ENCODE results near the gene KCTD4.

KCTD4 gene

GRCh38 chr13:45184693-45185092 lies 16.2 kb downstream of the KCTD4 start:
- TF ChIP-seq Cebpa-rat (IDR thresholded peaks at IDR 0.05), result no peak
- Histone ChIP-seq H3K27me3 (no peaks in the 10 kb centered on the region), H3K4me3 (no peak overlapping the region), H4K20me1 (0 out of 2 replicates have a peak, but pooled peaks cover 8% of the 10 kb centered on the region), H3K4me1 (peaks cover 11% of the 10 kb centered on the region), H3K9ac (no peak overlapping the region), H3K27ac (no peak overlapping the region), H3K36me3 (peaks cover 37% of the 10 kb centered on the region), H3K9me3 (no peaks in the 10 kb centered on the region; the same call in 1 of the 2 replicates), H3K4me2 (peak overlapping the region; percentile 43)

- Histone ChIP-seq H3K9me3 (no peaks in the 10 kb centered on the region), H3K9ac (no peak overlapping the region), H3K4me1 (peaks cover 11% of the 10 kb centered on the region), H4K20me1 (0 out of 2 replicates have a peak, but pooled peaks cover 8% of the 10 kb centered on the region), H3K27ac (no peak overlapping the region), H3K4me3 (no peak overlapping the region), H3K36me3 (peaks cover 39% of the 10 kb centered on the region), H3K4me2 (no peak overlapping the region), H3K27me3 (no peaks in the 10 kb centered on the region)
- TF ChIP-seq Cebpa-rat (IDR thresholded peaks at IDR 0.05), result no peak
These were observed 19.9 kb downstream of the KCTD4 start for GRCh38 chr13:45180713-45181601.

GRCh38 chr13:45180303-45180702 lies 20.5 kb downstream of the KCTD4 start:
- no peak for TF ChIP-seq Cebpa-rat (IDR thresholded peaks at IDR 0.05)
- Histone ChIP-seq H3K9ac (no peak overlapping the region), H3K27me3 (no peaks in the 10 kb centered on the region), H3K9me3 (no peaks in the 10 kb centered on the region), H3K4me2 (no peak overlapping the region), H3K4me3 (no peak overlapping the region), H3K36me3 (peaks cover 42% of the 10 kb centered on the region), H4K20me1 (0 out of 2 replicates have a peak, but pooled peaks cover 13% of the 10 kb centered on the region), H3K27ac (no peak overlapping the region), H3K4me1 (peaks cover 11% of the 10 kb centered on the region)

- Histone ChIP-seq H3K4me2 (no peak overlapping the region), H3K27ac (no peak overlapping the region), H3K9ac (no peak overlapping the region), H3K4me1 (peaks cover 3% of the 10 kb centered on the region), H3K4me3 (no peak overlapping the region), H4K20me1 (0 out of 2 replicates have a peak, but pooled peaks cover 13% of the 10 kb centered on the region), H3K27me3 (no peaks in the 10 kb centered on the region), H3K36me3 (peaks cover 47% of the 10 kb centered on the region), H3K9me3 (no peaks in the 10 kb centered on the region)
- TF ChIP-seq Cebpa-rat (IDR thresholded peaks at IDR 0.05), result no peak
These were observed 21.4 kb downstream of the KCTD4 start for GRCh38 chr13:45179428-45179827.

GRCh38 chr13:45178349-45179162 lies 22.3 kb downstream of the KCTD4 start:
- no peaks in the 10 kb centered on the region for H3K9me3 ChIP-seq
- no peaks in the 10 kb centered on the region for H3K27me3 ChIP-seq
- peaks cover 47% of the 10 kb centered on the region for H3K36me3 ChIP-seq
- no peak overlapping the region for H3K9ac ChIP-seq
- no peak for TF ChIP-seq Cebpa-rat (IDR thresholded peaks at IDR 0.05)
- H3K4me3 ChIP-seq, result no peak overlapping the region
- no peak overlapping the region for H3K27ac ChIP-seq
- H3K4me1 ChIP-seq, result no peaks in the 10 kb centered on the region
- 0 out of 2 replicates have a peak, but pooled peaks cover 13% of the 10 kb centered on the region for H4K20me1 ChIP-seq
- no peak overlapping the region for H3K4me2 ChIP-seq

- Histone ChIP-seq H3K27ac (no peak overlapping the region), H3K4me3 (no peak overlapping the region), H3K4me1 (no peaks in the 10 kb centered on the region), H4K20me1 (0 out of 2 replicates have a peak, but pooled peaks cover 5% of the 10 kb centered on the region), H3K4me2 (no peak overlapping the region), H3K36me3 (peaks cover 50% of the 10 kb centered on the region), H3K9ac (no peak overlapping the region), H3K27me3 (no peaks in the 10 kb centered on the region), H3K9me3 (no peaks in the 10 kb centered on the region)
- TF ChIP-seq Cebpa-rat (IDR thresholded peaks at IDR 0.05), result no peak
These were observed 26.4 kb downstream of the KCTD4 start for GRCh38 chr13:45174478-45174877.

GRCh38 chr13:45168555-45168930 lies 32.3 kb downstream of the KCTD4 start:
- H3K27me3 ChIP-seq, result no peaks in the 10 kb centered on the region
- H3K36me3 ChIP-seq, result peaks cover 52% of the 10 kb centered on the region
- H3K9ac ChIP-seq, result no peak overlapping the region
- H3K4me3 ChIP-seq, result no peak overlapping the region
- H3K4me2 ChIP-seq, result no peak overlapping the region
- no peaks in the 10 kb centered on the region for H3K9me3 ChIP-seq
- no peak for TF ChIP-seq Cebpa-rat (IDR thresholded peaks at IDR 0.05)
- no peaks in the 10 kb centered on the region for H4K20me1 ChIP-seq
- no peaks in the 10 kb centered on the region for H3K4me1 ChIP-seq
- no peak overlapping the region for H3K27ac ChIP-seq

GRCh38 chr13:45167611-45168554 lies 33.0 kb downstream of the KCTD4 start:
- H3K27me3 ChIP-seq, result no peaks in the 10 kb centered on the region
- H3K9ac ChIP-seq, result no peak overlapping the region
- no peak for TF ChIP-seq Cebpa-rat (IDR thresholded peaks at IDR 0.05)
- H3K27ac ChIP-seq, result no peak overlapping the region
- no peaks in the 10 kb centered on the region for H3K9me3 ChIP-seq
- H4K20me1 ChIP-seq, result no peaks in the 10 kb centered on the region
- peaks cover 47% of the 10 kb centered on the region for H3K36me3 ChIP-seq
- no peak overlapping the region for H3K4me3 ChIP-seq
- no peak overlapping the region for H3K4me2 ChIP-seq
- no peaks in the 10 kb centered on the region for H3K4me1 ChIP-seq

- peaks cover 47% of the 10 kb centered on the region for H3K36me3 ChIP-seq
- no peak overlapping the region for H3K4me2 ChIP-seq
- H3K9ac ChIP-seq, result no peak overlapping the region
- no peaks in the 10 kb centered on the region for H3K9me3 ChIP-seq
- no peaks in the 10 kb centered on the region for H4K20me1 ChIP-seq
- no peak overlapping the region for H3K27ac ChIP-seq
- no peaks in the 10 kb centered on the region for H3K4me1 ChIP-seq
- no peaks in the 10 kb centered on the region for H3K27me3 ChIP-seq
- no peak for TF ChIP-seq Cebpa-rat (IDR thresholded peaks at IDR 0.05)
- H3K4me3 ChIP-seq, result no peak overlapping the region
These were observed 34.0 kb downstream of the KCTD4 start for GRCh38 chr13:45166858-45167257.
